ENCODE measurements around the gene DCLRE1A.
A peak's percentile ranks its signal among the peaks of the same experiment; 100 is the strongest.

Gene DCLRE1A

GRCh38 chr10:113854013-113854760 lies at the start of gene DCLRE1A, which contains the start of gene NHLRC2:
TSS of gene DCLRE1A (minus strand) at chr10:113854082. CDS start at chr10:113853182, 900 bp downstream.
TSS of gene NHLRC2 (plus strand) at chr10:113854661. CDS start at chr10:113854873, 212 bp downstream.
- DNase-seq: peak; percentile 77

DNA sequence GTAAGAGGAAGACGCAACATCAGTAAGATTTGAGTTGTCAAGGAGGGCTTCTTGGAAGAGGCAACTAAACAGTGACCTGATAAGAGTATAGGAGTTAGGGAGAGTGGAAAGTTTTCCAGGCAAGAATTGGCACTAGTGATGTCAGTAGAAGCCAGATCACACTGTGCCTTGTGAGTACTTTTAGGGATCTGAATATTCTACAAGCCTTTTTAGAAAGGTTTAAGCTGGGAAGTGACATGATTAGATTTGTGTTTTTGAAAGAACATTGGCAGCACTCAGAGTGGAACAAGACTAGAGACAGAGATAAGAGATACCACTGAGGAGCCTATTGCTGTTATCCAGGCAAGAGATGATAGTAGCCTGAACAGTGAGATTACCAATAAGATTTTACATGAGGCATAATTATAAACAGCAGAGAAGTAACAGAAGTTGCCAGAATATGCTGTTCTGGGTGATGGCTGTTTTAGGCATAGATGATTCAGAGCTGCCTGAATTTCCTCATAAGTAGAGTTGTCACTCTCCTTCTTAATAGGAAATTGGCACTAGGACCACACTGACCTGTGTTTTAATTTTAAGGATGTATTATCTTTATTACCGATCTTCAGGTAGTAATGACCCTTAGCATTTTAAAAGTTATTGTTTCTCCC lies 46.2 kb upstream of the DCLRE1A start:
- no peak for DNase-seq

- DNase-seq: no peak
Observed at GRCh38 chr10:113897693-113898618, 44.1 kb upstream of the DCLRE1A start.

DNA sequence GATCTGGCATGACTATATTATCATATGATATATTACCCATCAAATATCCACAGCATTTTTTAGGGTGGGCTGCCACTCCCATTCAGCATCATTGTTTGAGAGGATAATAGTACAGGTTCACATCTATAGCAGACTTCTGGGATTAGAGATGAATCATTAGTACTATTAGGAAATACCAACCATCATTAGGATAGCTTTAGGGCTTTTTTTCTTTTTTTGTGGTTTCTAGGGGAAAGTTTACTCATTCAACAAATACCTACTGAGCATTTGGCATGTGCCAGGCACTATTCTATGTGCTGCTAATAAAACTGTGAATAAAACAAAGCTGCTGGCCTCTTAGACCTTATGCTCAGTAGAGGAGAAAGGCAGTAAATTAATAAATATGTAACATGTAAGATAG lies 41.1 kb upstream of the DCLRE1A start:
- DNase-seq: no peak

GRCh38 chr10:113894581-113894980 lies 40.7 kb upstream of the DCLRE1A start:
- DNase-seq: no peak

GRCh38 chr10:113893570-113893969 lies 39.7 kb upstream of the DCLRE1A start:
- DNase-seq: no peak

DNA sequence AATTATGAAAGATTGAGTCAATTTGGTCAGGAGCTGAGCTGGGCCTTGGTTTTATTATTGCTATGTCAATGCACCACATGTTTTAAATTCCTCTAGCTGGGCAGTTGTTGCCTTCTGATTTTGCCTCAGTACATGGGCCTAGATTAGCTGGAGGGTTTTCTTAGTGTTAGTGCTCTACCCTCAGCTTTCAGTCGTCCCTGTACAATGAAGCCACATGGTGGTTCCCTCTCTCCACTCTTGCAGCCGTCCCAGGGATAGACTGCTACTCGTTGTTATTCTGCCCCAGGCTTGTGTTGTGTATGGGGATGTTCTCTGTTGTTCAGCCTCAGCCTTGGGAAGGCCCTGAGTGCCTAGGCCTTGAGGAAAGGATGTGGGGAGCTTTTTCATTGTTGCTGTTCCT lies 37.6 kb upstream of the DCLRE1A start:
- no peak for DNase-seq

DNA sequence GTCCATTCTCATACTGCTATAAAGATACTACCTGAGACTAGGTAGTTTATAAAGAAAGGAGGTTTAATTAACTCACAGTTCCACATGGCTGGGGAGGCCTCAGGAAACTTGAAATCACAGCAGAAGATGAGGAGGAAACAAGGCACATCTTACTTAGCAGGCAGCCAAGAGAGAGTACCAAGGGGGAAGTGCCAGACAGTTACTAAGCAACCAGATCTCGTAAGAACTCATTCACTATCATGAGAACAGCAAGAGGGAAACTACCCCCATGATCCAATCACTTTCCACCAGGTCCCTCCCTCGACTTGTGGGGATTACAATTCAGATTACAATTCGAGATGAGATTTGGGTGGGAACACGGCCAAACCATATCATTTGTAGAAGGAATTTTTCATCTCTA lies 36.9 kb upstream of the DCLRE1A start:
- no peak for DNase-seq

DNA sequence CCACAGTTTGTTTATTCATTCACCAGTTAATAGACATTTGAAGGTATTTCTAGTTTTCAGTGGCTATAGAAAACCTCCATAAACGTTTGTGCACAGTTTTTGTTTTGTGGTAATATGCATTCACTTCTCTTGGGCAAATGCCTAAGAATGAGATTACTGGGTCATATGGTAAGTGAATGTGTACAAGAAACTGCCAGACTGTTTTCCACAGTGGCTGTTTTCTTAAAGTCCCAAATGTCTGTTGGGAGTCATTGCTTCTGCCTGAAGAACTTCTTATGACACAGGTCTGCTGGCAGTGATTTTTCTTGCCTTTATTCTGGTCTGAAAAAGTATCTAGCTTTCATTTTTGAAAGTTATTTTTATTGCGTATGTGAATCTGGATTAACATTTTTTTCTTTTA lies 36.0 kb upstream of the DCLRE1A start:
- DNase-seq: no peak

- peak; percentile 17 for DNase-seq
Observed at GRCh38 chr10:113882240-113882639, 28.4 kb upstream of the DCLRE1A start.

- DNase-seq: no peak
Observed at GRCh38 chr10:113880236-113880635, 26.4 kb upstream of the DCLRE1A start.

DNA sequence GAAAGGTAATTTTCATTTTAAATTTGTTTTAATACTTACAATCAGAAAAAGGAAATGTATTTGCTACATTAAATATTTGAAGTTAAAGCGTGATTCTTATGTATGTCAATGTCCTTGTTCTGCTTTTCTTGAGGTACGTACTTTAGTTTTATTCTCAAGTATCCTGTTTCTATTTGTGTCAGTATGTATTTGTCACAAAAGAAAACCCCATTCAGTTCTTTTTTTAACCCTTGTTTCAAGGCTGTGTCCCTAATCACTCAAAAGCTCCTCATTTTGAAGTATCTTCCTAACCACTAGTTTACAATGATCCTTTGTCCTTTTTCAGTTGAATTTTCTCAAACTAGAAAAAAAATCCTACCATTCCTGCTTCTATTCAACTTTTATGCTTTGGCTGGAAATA lies 25.8 kb upstream of the DCLRE1A start:
- no peak for DNase-seq

DNA sequence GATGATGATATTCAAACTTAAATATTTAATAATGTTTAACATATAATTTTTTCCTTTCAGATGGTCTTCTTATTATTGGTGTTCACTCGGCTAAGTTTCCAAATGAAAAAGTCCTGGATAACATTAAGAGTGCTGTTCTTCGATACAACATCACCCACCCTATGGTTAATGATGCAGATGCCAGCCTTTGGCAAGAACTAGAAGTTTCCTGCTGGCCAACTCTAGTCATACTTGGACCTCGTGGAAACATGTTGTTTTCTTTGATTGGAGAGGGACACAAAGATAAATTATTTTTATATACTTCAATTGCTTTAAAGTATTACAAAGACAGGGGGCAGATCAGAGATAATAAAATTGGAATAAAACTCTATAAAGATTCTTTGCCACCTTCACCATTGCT lies 22.6 kb upstream of the DCLRE1A start:
- DNase-seq: no peak

DNA sequence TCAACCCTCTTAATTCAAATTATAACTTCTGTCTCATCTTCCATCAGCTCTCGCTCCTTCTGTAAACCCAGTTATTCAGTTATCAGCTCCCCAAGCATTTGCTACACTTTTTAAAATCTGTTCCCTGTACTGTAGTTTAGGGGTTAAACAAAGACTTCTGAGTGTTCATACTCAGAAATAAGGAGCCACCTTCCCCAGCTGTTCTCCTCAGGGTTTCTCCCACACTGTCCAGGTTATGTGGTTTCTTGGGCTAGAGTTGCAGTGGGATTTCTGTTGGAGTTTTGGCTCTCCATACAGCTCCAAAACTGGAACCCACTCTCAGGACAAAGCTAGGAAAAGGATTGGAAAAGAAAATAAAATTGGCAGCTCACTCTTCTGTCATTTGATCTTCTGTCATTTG lies 21.3 kb upstream of the DCLRE1A start:
- no peak for DNase-seq

- DNase-seq: no peak
Observed at GRCh38 chr10:113872139-113873030, 18.5 kb upstream of the DCLRE1A start.

DNA sequence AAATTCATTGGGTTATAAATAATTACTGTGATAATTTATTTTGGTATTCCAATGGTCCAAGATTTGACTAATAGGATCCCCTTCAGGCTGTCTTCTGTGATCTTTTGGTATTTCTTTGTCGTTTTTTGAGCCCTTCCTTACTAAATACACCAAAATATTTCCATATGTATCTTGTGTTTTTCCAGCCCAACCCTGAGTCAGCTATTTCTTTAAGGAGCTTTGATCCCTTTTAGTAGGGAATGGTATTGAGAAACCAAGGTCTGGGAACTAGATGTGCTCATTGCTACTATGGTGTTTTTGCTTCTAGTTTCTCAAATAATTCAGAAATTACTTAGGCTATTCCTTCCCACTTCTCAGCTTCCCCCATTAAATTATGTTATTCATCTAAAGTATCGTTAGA lies 15.9 kb upstream of the DCLRE1A start:
- DNase-seq: no peak

DNA sequence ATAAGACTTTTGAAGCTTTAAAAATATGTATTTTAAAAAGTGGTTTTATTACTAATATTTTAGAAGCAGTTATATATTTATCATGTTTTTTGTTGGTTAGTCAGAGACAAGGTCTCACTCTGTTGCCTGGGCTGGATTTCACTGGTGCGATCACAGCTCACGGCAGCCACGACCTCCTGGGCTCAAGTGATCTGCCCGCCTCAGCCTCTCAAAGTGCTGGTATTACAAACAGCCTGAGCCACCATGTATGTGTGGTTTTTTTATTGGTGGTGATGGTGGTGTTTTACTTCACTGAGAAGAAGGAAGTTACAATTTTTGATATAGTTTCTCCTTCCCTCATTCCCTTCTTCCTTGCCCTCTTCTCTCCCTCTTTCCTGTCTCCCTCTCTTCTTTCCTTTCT lies 14.0 kb upstream of the DCLRE1A start:
- no peak for DNase-seq

- no peak for DNase-seq
Observed at GRCh38 chr10:113866551-113867394, 12.9 kb upstream of the DCLRE1A start.

- no peak for DNase-seq
Observed at GRCh38 chr10:113865901-113866300, 12.0 kb upstream of the DCLRE1A start.

- no peak for DNase-seq
Observed at GRCh38 chr10:113859261-113859660, 5.4 kb upstream of the DCLRE1A start.

GRCh38 chr10:113858541-113858940 lies 4.7 kb upstream of the DCLRE1A start:
- no peak for DNase-seq

Data from activated CD4-positive, alpha-beta T cell treated with anti-CD3 and anti-CD28 coated beads, Interleukin-2, Interleukin-6, amounts not matched to agents 100 ng/mL and 50 ng/mL, durations not matched to agents 16 hours and 8 hours (primary cell).